ENCODE measurements around the gene GAL3ST3.
A peak's percentile ranks its signal among the peaks of the same experiment; 100 is the strongest.

Gene GAL3ST3

DNA sequence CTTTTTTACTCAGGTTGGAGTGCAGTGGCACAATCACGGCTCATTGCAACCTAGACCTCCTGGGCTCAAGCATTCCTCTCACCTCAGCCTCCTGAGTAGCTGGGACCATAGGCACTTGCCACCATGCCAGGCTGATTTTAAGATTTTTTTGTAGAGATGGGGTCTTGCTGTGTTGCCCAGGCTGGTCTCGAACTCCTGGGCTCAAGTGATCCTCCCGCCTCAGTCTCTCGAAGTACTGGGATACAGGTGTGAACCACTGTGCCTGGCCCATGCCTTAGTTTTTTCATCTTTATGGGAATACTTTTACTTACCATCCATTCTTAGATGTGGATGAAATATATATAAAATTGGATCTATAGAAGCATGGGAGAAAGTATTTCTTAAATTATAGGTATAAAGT is 26.3 kb upstream of the GAL3ST3 start:
- DNase-seq (ENCODE audit: low read depth) = no peak
- no peak overlapping the region for H3K4me3 ChIP-seq (ENCODE audit: control insufficient read depth, low read depth, low read length)
- TF ChIP-seq, protein P1, sequence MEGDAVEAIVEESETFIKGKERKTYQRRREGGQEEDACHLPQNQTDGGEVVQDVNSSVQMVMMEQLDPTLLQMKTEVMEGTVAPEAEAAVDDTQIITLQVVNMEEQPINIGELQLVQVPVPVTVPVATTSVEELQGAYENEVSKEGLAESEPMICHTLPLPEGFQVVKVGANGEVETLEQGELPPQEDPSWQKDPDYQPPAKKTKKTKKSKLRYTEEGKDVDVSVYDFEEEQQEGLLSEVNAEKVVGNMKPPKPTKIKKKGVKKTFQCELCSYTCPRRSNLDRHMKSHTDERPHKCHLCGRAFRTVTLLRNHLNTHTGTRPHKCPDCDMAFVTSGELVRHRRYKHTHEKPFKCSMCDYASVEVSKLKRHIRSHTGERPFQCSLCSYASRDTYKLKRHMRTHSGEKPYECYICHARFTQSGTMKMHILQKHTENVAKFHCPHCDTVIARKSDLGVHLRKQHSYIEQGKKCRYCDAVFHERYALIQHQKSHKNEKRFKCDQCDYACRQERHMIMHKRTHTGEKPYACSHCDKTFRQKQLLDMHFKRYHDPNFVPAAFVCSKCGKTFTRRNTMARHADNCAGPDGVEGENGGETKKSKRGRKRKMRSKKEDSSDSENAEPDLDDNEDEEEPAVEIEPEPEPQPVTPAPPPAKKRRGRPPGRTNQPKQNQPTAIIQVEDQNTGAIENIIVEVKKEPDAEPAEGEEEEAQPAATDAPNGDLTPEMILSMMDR (IDR thresholded peaks at IDR 0.05; ENCODE audit: control insufficient read depth, insufficient read depth, low read depth, low read length, missing control alignments) = no peak

DNA sequence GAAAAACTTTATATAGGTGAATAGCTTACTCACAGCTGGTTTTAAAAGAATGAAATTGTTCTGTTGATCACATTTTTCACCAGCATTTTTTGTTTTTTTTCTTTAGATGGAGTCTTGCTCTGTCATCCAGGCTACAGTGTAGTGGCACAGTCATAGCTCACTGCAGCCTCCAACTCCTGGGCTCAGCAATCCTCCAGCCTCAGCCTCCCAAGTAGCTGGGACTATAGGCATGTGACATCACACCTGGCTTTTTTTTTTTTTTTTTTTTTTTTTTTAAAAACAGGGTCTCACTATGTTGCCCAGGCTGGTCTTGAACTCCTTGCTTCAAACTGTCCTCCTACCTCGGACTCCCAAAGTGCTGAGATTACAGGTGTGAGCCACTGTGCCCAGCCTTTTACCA is 24.7 kb upstream of the GAL3ST3 start:
- no peak for DNase-seq (ENCODE audit: low read depth)
- TF ChIP-seq, protein P1 (IDR thresholded peaks at IDR 0.05; ENCODE audit: control insufficient read depth, insufficient read depth, low read depth, low read length, missing control alignments) = no peak
- H3K4me3 ChIP-seq (ENCODE audit: control insufficient read depth, low read depth, low read length) = no peak overlapping the region

DNA sequence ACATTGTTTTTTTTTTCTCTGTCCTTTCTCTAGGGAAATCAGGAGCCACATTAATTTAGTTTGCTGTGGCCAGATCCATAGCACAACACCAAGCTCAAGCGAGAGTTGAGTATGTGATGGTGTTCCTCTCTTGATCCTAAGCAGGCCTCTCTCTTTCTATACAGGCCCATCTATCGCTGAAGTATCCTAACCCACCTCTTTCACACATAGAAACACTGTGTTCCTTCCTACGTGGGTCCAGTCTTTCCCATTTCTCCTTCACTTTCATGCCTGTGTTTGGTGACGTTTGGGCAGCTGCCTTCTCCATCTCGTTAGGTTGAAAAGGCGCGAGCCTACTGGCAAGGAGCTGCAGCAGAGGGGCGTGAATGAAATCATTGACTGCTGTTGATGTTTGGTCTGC is 23.6 kb upstream of the GAL3ST3 start:
- H3K4me3 ChIP-seq (ENCODE audit: control insufficient read depth, low read depth, low read length) = no peak overlapping the region
- no peak for DNase-seq (ENCODE audit: low read depth)
- TF ChIP-seq, protein P1 (IDR thresholded peaks at IDR 0.05; ENCODE audit: control insufficient read depth, insufficient read depth, low read depth, low read length, missing control alignments) = no peak

DNA sequence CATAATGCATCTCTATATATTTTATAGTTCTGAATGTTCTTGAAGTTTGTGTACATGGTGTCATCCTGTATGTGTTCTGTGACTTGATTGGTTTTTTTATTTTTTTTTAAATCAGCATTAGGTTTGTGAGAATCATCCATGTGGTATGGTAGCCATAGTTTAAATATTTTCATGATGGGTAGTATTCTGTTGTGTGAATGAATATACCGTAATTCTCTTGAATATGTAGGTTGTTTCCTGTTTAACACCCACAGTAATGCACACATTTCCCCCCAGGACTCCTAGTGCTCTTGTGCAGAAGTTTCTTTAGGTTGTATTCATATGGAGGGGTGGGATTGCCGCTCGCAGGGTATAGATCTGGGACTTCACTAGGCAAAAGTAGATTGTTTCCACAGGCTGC is 23.1 kb upstream of the GAL3ST3 start:
- DNase-seq (ENCODE audit: low read depth) = no peak
- H3K4me3 ChIP-seq (ENCODE audit: control insufficient read depth, low read depth, low read length) = no peak overlapping the region
- TF ChIP-seq, protein P1 (IDR thresholded peaks at IDR 0.05; ENCODE audit: control insufficient read depth, insufficient read depth, low read depth, low read length, missing control alignments) = no peak

DNA sequence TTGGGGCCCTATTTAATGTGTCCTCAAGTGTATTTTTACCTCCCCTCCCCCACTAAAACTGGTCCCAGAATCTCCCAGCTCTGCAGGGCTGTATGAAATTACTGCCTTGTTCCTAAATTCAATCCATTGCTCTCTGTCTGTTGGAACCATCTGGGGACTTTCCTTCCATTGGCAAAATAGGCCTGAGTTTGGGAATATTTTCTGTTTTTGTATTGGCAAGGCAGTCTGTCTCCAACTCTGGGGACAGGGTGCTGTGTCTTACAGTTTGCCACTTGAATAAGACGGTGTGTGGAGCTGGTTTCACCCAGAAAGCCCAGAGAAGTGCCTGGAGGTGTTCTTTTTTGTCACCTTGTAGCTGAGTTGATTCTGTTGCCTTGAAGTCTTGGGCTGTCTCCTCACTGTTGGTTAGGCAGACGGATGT is 22.4 kb upstream of the GAL3ST3 start:
- H3K4me3 ChIP-seq (ENCODE audit: control insufficient read depth, low read depth, low read length) = peak overlapping the region; percentile 81
- DNase-seq (ENCODE audit: low read depth) = no peak
- TF ChIP-seq, protein P1 (IDR thresholded peaks at IDR 0.05; ENCODE audit: control insufficient read depth, insufficient read depth, low read depth, low read length, missing control alignments) = no peak

DNA sequence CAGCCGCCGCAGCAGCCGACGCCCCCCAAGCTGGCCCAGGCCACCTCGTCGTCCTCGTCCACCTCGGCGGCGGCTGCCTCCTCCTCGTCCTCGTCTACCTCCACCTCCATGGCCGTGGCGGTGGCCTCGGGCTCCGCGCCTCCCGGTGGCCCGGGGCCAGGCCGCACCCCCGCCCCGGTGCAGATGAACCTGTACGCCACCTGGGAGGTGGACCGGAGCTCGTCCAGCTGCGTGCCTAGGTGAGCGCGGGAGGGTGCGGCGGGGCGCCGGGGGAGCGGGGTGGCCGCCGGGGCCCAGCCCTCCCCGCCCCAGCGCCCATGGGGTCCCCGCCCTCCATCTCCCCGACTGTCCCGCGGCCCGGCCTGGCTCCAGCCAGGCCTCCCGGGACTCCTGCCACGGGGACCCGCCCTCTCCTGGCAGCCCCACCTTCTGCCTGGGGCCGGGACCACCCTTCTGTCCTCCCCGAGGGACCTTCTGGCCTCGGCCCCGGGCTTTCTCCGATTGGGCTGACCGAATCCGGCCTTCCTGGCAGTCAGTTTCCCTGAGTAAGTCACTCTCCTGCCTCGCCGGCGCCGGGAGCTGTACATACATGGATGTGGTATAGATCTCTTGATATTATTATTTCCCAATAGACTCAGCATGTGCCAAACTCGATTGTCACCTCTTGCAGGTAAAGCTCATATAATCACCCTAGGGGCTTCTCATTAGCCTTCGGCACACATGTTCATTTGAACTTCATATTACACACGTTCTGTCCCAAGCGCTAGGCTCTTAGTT is 21.8 kb upstream of the GAL3ST3 start:
- peak overlapping the region; percentile 81 for H3K4me3 ChIP-seq (ENCODE audit: control insufficient read depth, low read depth, low read length)
- no peak for DNase-seq (ENCODE audit: low read depth)
- TF ChIP-seq, protein P1 (IDR thresholded peaks at IDR 0.05; ENCODE audit: control insufficient read depth, insufficient read depth, low read depth, low read length, missing control alignments) = no peak

Measured in AG09309 (cell line).